CD4-positive, alpha-beta T cell treated with Interleukin-4 for 1 hour (primary cell): ENCODE results near the gene SPAST.
A peak's percentile ranks its signal among the peaks of the same experiment; 100 is the strongest.
"Not testable (repeated sequence)": the region's sequence is repeated elsewhere in the genome, so short reads cannot be mapped to it uniquely, and the experiment has no call there.

Experiments
- DNase-seq, 2 donors: peaks; one replicate each; pipeline ENCODE4 v3.0.0-alpha.2; 2020 to 2022

SPAST gene

GRCh38 chr2:32063310-32064020 is at the start of gene SPAST:
TSS of gene SPAST (plus strand) at chr2:32063556. CDS start at chr2:32063832, 276 bp downstream.
- DNase-seq = peak; percentile 95 to 97

- not testable (repeated sequence) for DNase-seq
These were observed 44.4 kb upstream of the SPAST start for GRCh38 chr2:32018789-32019482.

- not testable (repeated sequence) for DNase-seq
These were observed 29.0 kb upstream of the SPAST start for GRCh38 chr2:32034198-32034887.

- peak; percentile 92 for DNase-seq
These were observed 23.7 kb upstream of the SPAST start, which contains the start of gene DPY30 for GRCh38 chr2:32039447-32040219. TSS of gene DPY30 (minus strand) at chr2:32039805. CDS start at chr2:32039456, 349 bp downstream.

GRCh38 chr2:32043561-32043960 is 19.8 kb upstream of the SPAST start:
- DNase-seq = no peak

- no peak for DNase-seq
These were observed 11.4 kb upstream of the SPAST start for GRCh38 chr2:32051836-32052439.

- DNase-seq = not testable (repeated sequence)
These were observed 8.8 kb upstream of the SPAST start for GRCh38 chr2:32054583-32054982.

GRCh38 chr2:32058130-32058529 is 5.2 kb upstream of the SPAST start:
- no peak for DNase-seq

- DNase-seq = no peak
These were observed 3.1 kb upstream of the SPAST start for GRCh38 chr2:32060266-32060665.

- no peak for DNase-seq
These were observed 1.9 kb upstream of the SPAST start for GRCh38 chr2:32061430-32061829.

- peak; percentile 2 to 18 for DNase-seq
These were observed 1.1 kb upstream of the SPAST start for GRCh38 chr2:32061973-32062861.

- DNase-seq = peak; percentile 24 to 27
These were observed 755 bp downstream of the SPAST start for GRCh38 chr2:32064021-32064601.

GRCh38 chr2:32064713-32065112 is 1.4 kb downstream of the SPAST start:
- no peak for DNase-seq

GRCh38 chr2:32067549-32067948 is 4.2 kb downstream of the SPAST start:
- DNase-seq = no peak

GRCh38 chr2:32074134-32074506 is 10.8 kb downstream of the SPAST start:
- DNase-seq = no peak

GRCh38 chr2:32095671-32096070 is 32.3 kb downstream of the SPAST start:
- no peak for DNase-seq

- no peak for DNase-seq
These were observed 44.8 kb downstream of the SPAST start for GRCh38 chr2:32108111-32108510.

GRCh38 chr2:32118055-32118454 is 54.7 kb downstream of the SPAST start:
- DNase-seq = no peak

GRCh38 chr2:32119161-32119560 is 55.8 kb downstream of the SPAST start:
- DNase-seq = no peak

- no peak for DNase-seq
These were observed 61.3 kb downstream of the SPAST start for GRCh38 chr2:32124660-32125059.

- no peak for DNase-seq
These were observed 65.3 kb downstream of the SPAST start for GRCh38 chr2:32128636-32129035.
